K562 (cell line): ENCODE measurements around the gene AK2. TPM values are rescaled to one million over a fixed set of nuclear protein-coding genes. Genes with fewer than 3 reads are reported as not detected.

ENCODE experiments used
- ATAC-seq: fragments of 200-7000 bp; cut with Tn5 transposase; 3 replicates; pipeline ENCODE4 v1.9.1; 2020; ENCODE audit warnings: moderate library complexity
- BruUV-seq: library from RNA; stranded (reverse); fragments of 400-500 nt; replicated peaks from 2 replicates; lab custom pipeline; 2021; lab: Mats Ljungman, UMichigan
- CTCF ChIA-PET: fragments of 300-600 bp; formaldehyde crosslinking; extraction: SDS; loops from one replicate; lab custom pipeline; 2021; ENCODE audit warnings: low intra/inter-chr PET ratio; lab: Yijun Ruan, JAX
- POLR2A ChIA-PET: fragments of 300-600, 350-650 bp; sonication (Branson Sonifier 250); formaldehyde crosslinking; extraction: SDS; loops from one replicate; lab custom pipeline; 2021; ENCODE audit warnings: antibody characterized with exemption, inconsistent platforms; lab: Yijun Ruan, JAX
- DNase-seq, 4 experiments: peaks; one replicate each; pipeline versions ENCODE4 v3.0.0 to v3.0.0-alpha.2; 2011 to 2018; ENCODE audit warnings: low spot score in 3 of 4, mixed read lengths in 3 of 4; ENCODE audit errors: extremely low read depth in 1 of 4
- FAIRE-seq: peaks from 2 replicates; lab custom pipeline; 2011; peaks lifted over from hg19 to GRCh38; lab: Jason Lieb, UNC
- H2AFZ ChIP-seq: 2 replicates; pipeline ENCODE4 v1.6.0; 2011; ENCODE audit warnings: low read depth, low read length, control low read depth, inconsistent platforms
- H3K27ac ChIP-seq: fragments of 200-600 bp; 3 replicates; pipeline ENCODE4 v1.8.0; 2011; ENCODE audit warnings: low read depth, mild to moderate bottlenecking, control low read depth, inconsistent platforms, low read length, moderate library complexity, mixed read lengths; ENCODE audit errors: extremely low read depth
- H3K27me3 ChIP-seq, 2 experiments: fragments of 300-600 bp in 1 of 2; 2 replicates in 1 of 2; 3 replicates in 1 of 2; pipeline versions ENCODE4 v1.6.0 to v1.8.0; 2011; ENCODE audit warnings: inconsistent platforms in 2 of 2, low read length in 2 of 2, mild to moderate bottlenecking in 1 of 2, mixed read lengths in 1 of 2, moderate library complexity in 1 of 2; ENCODE audit not compliant: control insufficient read depth in 2 of 2, insufficient read depth in 2 of 2
- H3K36me3 ChIP-seq: fragments of 300-600 bp; 3 replicates; pipeline ENCODE4 v1.8.0; 2011; ENCODE audit warnings: mild to moderate bottlenecking, low read length, inconsistent platforms; ENCODE audit not compliant: control insufficient read depth, insufficient read depth
- H3K4me1 ChIP-seq, 2 experiments: fragments of 200-600 bp in 1 of 2; replicated peaks in 1 of 2; 2 replicates in 1 of 2; 3 replicates in 1 of 2; pipeline versions ENCODE4 v1.5.1 to v1.8.0; 2011; ENCODE audit warnings: inconsistent platforms in 2 of 2, low read length in 2 of 2, mild to moderate bottlenecking in 1 of 2, mixed read lengths in 1 of 2, moderate library complexity in 1 of 2; ENCODE audit not compliant: control insufficient read depth in 2 of 2, insufficient read depth in 2 of 2
- H3K4me2 ChIP-seq: 2 replicates; pipeline ENCODE4 v1.6.1; 2011; ENCODE audit warnings: low read length, control low read depth, inconsistent platforms, mixed read lengths; ENCODE audit not compliant: insufficient read depth
- H3K4me3 ChIP-seq: fragments of 200-600 bp; sonication (generic), shearing (Covaris generic); 2 replicates; pipeline ENCODE4 v1.5.1; 2016; ENCODE audit warnings: control low read depth, inconsistent platforms
- H3K79me2 ChIP-seq: fragments of 200-600 bp; 3 replicates; pipeline ENCODE4 v1.8.0; 2011; ENCODE audit warnings: low read length, inconsistent platforms; ENCODE audit not compliant: control insufficient read depth, insufficient read depth
- H3K9ac ChIP-seq, 2 experiments: 2 replicates each; pipeline versions ENCODE4 v1.6.0 to v1.6.1; 2011; ENCODE audit warnings: low read depth in 2 of 2, low read length in 2 of 2, control low read depth in 1 of 2, inconsistent platforms in 1 of 2, mild to moderate bottlenecking in 1 of 2, mixed read lengths in 1 of 2; ENCODE audit not compliant: insufficient read depth in 1 of 2
- H3K9me1 ChIP-seq: one replicate; pipeline ENCODE4 v1.6.0; 2011; ENCODE audit warnings: inconsistent platforms, mild to moderate bottlenecking, low read length, moderate library complexity; ENCODE audit not compliant: control insufficient read depth, insufficient read depth
- H3K9me3 ChIP-seq: replicated peaks from 2 replicates; pipeline ENCODE4 v1.5.1; 2011; ENCODE audit warnings: low read depth, low read length, inconsistent platforms; ENCODE audit not compliant: control insufficient read depth, insufficient read depth
- H4K20me1 ChIP-seq: replicated peaks from 2 replicates; pipeline ENCODE4 v1.6.1; 2011; ENCODE audit warnings: low read length, inconsistent platforms, mixed read lengths; ENCODE audit not compliant: control insufficient read depth, insufficient read depth
- DIDO1 ChIP-seq: fragments of 450-650 bp; IDR thresholded peaks from 2 replicates; pipeline ENCODE4 v1.6.1; 2016; ENCODE audit warnings: low read depth, missing biosample characterization, missing genetic modification characterization
- EZH2 ChIP-seq: IDR thresholded peaks from 2 replicates; pipeline ENCODE4 v1.6.1; 2012; ENCODE audit warnings: low read depth, mild to moderate bottlenecking, inconsistent platforms, low read length, borderline replicate concordance
- GTF2F1 ChIP-seq: IDR thresholded peaks from 2 replicates; pipeline ENCODE4 v1.6.1; 2011; ENCODE audit warnings: low read depth, low read length, improper control_type of control experiment
- KDM2B ChIP-seq: fragments of 250-450 bp; sonication (Bioruptor Pico); IDR thresholded peaks from 2 replicates; pipeline ENCODE4 v1.8.0; 2021; ENCODE audit warnings: mild to moderate bottlenecking, moderate library complexity
- PPARD ChIP-seq: fragments of 250-450 bp; sonication (Bioruptor Pico); IDR thresholded peaks from 2 replicates; pipeline ENCODE4 v1.8.0; 2022; ENCODE audit warnings: inconsistent platforms, mild to moderate bottlenecking, moderate library complexity
- SRF ChIP-seq, 2 experiments: fragments of 250-450, 450-650 bp in 1 of 2; sonication (Bioruptor Pico) in 1 of 2; sonication (generic) in 1 of 2; formaldehyde crosslinking; IDR thresholded peaks; 2 replicates each; pipeline versions ENCODE4 v1.5.0 to v1.5.1; 2020 to 2022; ENCODE audit warnings: mild to moderate bottlenecking in 1 of 2, missing genetic modification reagents in 1 of 2
- STAT5B ChIP-seq: fragments of 250-450 bp; sonication (Bioruptor Pico); IDR thresholded peaks from 2 replicates; pipeline ENCODE4 v1.8.0; 2021; ENCODE audit warnings: mild to moderate bottlenecking, inconsistent platforms
- SUPT5H ChIP-seq: fragments of 450-650 bp; IDR thresholded peaks from 2 replicates; pipeline ENCODE4 v1.6.1; 2016
- TAF15 ChIP-seq: fragments of 200-400 bp; formaldehyde crosslinking; IDR thresholded peaks from 2 replicates; pipeline ENCODE4 v1.6.1; 2017; ENCODE audit warnings: mild to moderate bottlenecking, low read depth, low read length, moderate library complexity
- ZBTB1 ChIP-seq: sonication (generic); formaldehyde crosslinking; IDR thresholded peaks from 2 replicates; pipeline ENCODE4 v1.8.1; 2023; ENCODE audit warnings: missing genetic modification reagents, low read depth, mild to moderate bottlenecking, borderline replicate concordance
- ZBTB34 ChIP-seq: fragments of 250-450 bp; sonication (Bioruptor Pico); IDR thresholded peaks from 2 replicates; pipeline ENCODE4 v1.8.0; 2021; ENCODE audit warnings: mild to moderate bottlenecking, moderate library complexity
- ZNF239 ChIP-seq: fragments of 250-450 bp; sonication (Bioruptor Pico); IDR thresholded peaks from 2 replicates; pipeline ENCODE4 v1.4.0; 2020; ENCODE audit warnings: mild to moderate bottlenecking
- WGBS: fragments of 100-300 bp; shearing (Covaris generic); methylation state at CpG from one replicate; pipeline ENCODE4 v1.1.6; 2016; ENCODE audit warnings: low coverage, mixed read lengths; ENCODE audit not compliant: insufficient coverage; ENCODE audit errors: missing lambda C conversion rate; 5-methylcytosine and 5-hydroxymethylcytosine counted together
- in situ Hi-C: fragments of 300-500 bp; cut with MboI; formaldehyde crosslinking; loops from 4 replicates; pipeline ENCODE4 v1.15.0; 2018; ENCODE audit warnings: inconsistent platforms, mixed read lengths
- intact Hi-C: fragments of 100-400 bp; cut with micrococcal nuclease; formaldehyde crosslinking; loops from 2 replicates; pipeline ENCODE4 v1.14.2; 2022
- polyA plus RNA-seq, 8 experiments: library from polyadenylated mRNA; depleted of rRNA in 4 of 8; stranded (reverse) in 5 of 8; unstranded in 3 of 8; fragments of >200 nt; fragmentation: Nextera tagmentation in 2 of 8; fragmentation: Illumina TruSeq in 1 of 8; extraction: Ambion mirVana in 2 of 8; extraction: Trizol in 1 of 8; gene quantifications; 2 replicates each; pipeline versions ENCODE4 v1.2.1 to v1.2.3, GENCODE V29; 2011 to 2014; ENCODE audit warnings: inconsistent platforms in 1 of 8, missing spikeins in 1 of 8
- total RNA-seq, 7 experiments: library from RNA; depleted of rRNA in 6 of 7; stranded (reverse); fragments of >200 nt in 6 of 7; fragmentation: Illumina TruSeq in 2 of 7; extraction: Trizol in 2 of 7; gene quantifications; 2 replicates each; pipeline versions ENCODE4 v1.2.1 to v1.2.3, GENCODE V29; 2011 to 2021; ENCODE audit warnings: low replicate concordance in 1 of 7

AK2 gene
- total and polyA plus RNA-seq, 9 of the 15 experiments (the other 6 are each of a cell fraction or from before 2014, with no cell fraction given) = 105 to 1,050 (median 509) TPM

DNA sequence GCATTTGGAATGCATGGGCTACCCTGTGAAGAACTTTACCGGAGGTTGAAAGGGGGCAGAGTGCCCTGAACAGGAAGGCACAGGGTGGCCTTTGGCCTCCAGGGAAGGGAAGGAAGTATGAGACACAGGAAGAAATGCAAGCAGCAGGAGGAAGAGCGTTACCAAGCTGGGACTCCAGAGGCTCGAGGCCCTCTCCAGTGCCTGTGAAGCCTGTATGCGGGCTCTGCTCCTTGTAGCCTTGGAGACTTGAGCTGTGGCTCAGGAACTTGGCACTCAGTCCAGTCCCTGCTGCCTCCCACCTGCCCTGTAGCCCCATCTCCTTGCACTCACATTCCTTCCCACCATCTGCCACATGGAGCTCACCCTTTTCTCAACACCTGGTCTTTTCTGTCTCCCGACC is 38.6 kb downstream of the AK2 start:
- no peaks in the 10 kb centered on the region for H3K27me3 ChIP-seq
- no peak overlapping the region for H3K27ac ChIP-seq
- H3K9ac ChIP-seq = peak overlapping the region in 1 of 2 experiments; percentile 49; a peak in 1 of 4 replicates
- H3K9me3 ChIP-seq = no peaks in the 10 kb centered on the region
- H3K36me3 ChIP-seq = peaks cover 6% of the 10 kb centered on the region; the same call in 1 of the 3 replicates
- H3K4me3 ChIP-seq = no peak overlapping the region
- H3K4me1 ChIP-seq = peaks cover 1 to 4% of the 10 kb centered on the region in 2 experiments; a peak in 2 of 5 replicates
- peaks cover 10% of the 10 kb centered on the region; the same call in 1 of the 2 replicates for H4K20me1 ChIP-seq
- ChIA-PET POLR2A (interaction anchor here (0.7 to 7.1 kb wide), 8 partner anchors 9 to 604 kb away, joined by 3 to 95 read pairs (median 3); partner anchors contain the start of gene BSDC1), CTCF (no interaction called here)
- FAIRE-seq = no peak
- H2AFZ ChIP-seq = no peak overlapping the region
- BruUV-seq = no TSS peak
- no peak for ATAC-seq
- no peak overlapping the region for H3K4me2 ChIP-seq
- WGBS = 85% methylated on average over 5 of the region's 5 CpGs
- TF ChIP-seq ZBTB1 (CRISPR knock-in tag) (no peak), SUPT5H (0 out of 2 replicates have a peak, but pooled peaks have one; percentile 27)
- no peak for DNase-seq
- in situ Hi-C loops (loop anchor here (5.0 kb wide), 1 partner anchor 61 kb away; no protein-coding TSS in a partner anchor), intact Hi-C loops (no loop called here)
- no peaks in the 10 kb centered on the region for H3K9me1 ChIP-seq
- no peaks in the 10 kb centered on the region for H3K79me2 ChIP-seq

DNA sequence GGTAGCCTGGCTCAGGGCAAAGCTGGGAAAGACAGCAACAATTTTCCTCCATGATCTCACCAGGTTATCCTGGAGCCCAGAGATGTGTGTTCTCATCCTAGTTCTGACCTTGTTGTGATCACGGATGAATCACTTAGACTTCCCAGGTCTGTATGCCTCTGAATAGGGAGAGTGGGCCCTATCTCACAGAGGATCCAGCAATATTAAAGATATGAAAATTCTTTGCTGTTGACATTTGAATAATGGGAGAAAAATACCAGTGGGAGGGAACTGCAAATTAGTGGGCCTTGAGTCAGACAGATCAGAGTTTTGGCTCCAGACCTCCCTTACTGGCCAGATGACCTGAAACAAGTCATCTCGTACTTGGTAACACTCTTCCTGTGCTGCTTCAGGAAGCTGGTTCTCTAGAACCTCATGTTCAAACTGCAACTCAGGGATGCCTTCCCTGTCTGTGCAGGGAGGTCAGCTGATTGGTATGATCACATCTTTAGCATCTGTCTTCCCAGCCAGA is 39.2 kb downstream of the AK2 start:
- H2AFZ ChIP-seq = no peak overlapping the region
- H3K9me1 ChIP-seq = no peaks in the 10 kb centered on the region
- H4K20me1 ChIP-seq = peaks cover 5% of the 10 kb centered on the region; the same call in 1 of the 2 replicates
- ATAC-seq (no peak), DNase-seq (no peak), FAIRE-seq (no peak)
- no peak overlapping the region for H3K9ac ChIP-seq
- peaks cover 0 to 5% of the 10 kb centered on the region in 2 experiments; a peak in 3 of 5 replicates for H3K4me1 ChIP-seq
- no peaks in the 10 kb centered on the region for H3K9me3 ChIP-seq
- no peak overlapping the region for H3K27ac ChIP-seq
- H3K4me2 ChIP-seq = no peak overlapping the region
- no TSS peak for BruUV-seq
- H3K27me3 ChIP-seq = no peaks in the 10 kb centered on the region
- H3K36me3 ChIP-seq = no peaks in the 10 kb centered on the region
- POLR2A ChIA-PET = interaction anchor here (1.8 to 7.1 kb wide), 3 partner anchors 10 to 25 kb away, joined by 4 to 95 read pairs (median 9); no protein-coding TSS in a partner anchor
- TF ChIP-seq ZBTB34 (CRISPR knock-in tag) (no peak), STAT5B (CRISPR knock-in tag) (no peak), SRF (CRISPR knock-in tag; IDR thresholded peaks at IDR 0.05) (no peak), KDM2B (CRISPR knock-in tag) (no peak), ZNF239 (CRISPR knock-in tag) (no peak), GTF2F1 (no peak), DIDO1 (tag) (no peak), EZH2 (no peak), PPARD (no peak), TAF15 (no peak)
- CTCF ChIA-PET = no interaction called here
- no peak overlapping the region for H3K4me3 ChIP-seq
- WGBS = 77% methylated on average over 2 of the region's 2 CpGs
- in situ Hi-C loops = loop anchor here (5.0 kb wide), 1 partner anchor 60 kb away; no protein-coding TSS in a partner anchor
- H3K79me2 ChIP-seq = no peaks in the 10 kb centered on the region
- intact Hi-C loops = no loop called here
